ENCODE results near the gene DNMBP.

DNMBP gene

GRCh38 chr10:99915414-99915813, 94.3 kb downstream of the DNMBP start:
- Histone ChIP-seq H3K36me3 (ENCODE audit: control insufficient read depth, insufficient read depth, low read length) (peaks cover 4% of the 10 kb centered on the region), H3K27me3 (replicated peaks; ENCODE audit: control insufficient read depth, insufficient read depth, low read length) (no peaks in the 10 kb centered on the region), H3K4me3 (replicated peaks; ENCODE audit: low read depth, low read length) (no peak overlapping the region)
- DNase-seq (ENCODE audit: extremely low read depth, insufficient read length), result no peak
- no peak for TF ChIP-seq CTCF (IDR thresholded peaks at IDR 0.05; ENCODE audit: insufficient read depth, low read length, poor library complexity, severe bottlenecking)

- no peak for TF ChIP-seq CTCF (IDR thresholded peaks at IDR 0.05; ENCODE audit: insufficient read depth, low read length, poor library complexity, severe bottlenecking)
- no peak for DNase-seq (ENCODE audit: extremely low read depth, insufficient read length)
- Histone ChIP-seq H3K36me3 (ENCODE audit: control insufficient read depth, insufficient read depth, low read length) (peaks cover 1% of the 10 kb centered on the region; the same call in 1 of the 2 replicates), H3K27me3 (replicated peaks; ENCODE audit: control insufficient read depth, insufficient read depth, low read length) (no peaks in the 10 kb centered on the region), H3K4me3 (replicated peaks; ENCODE audit: low read depth, low read length) (no peak overlapping the region)
Measured at GRCh38 chr10:99914236-99914635, 95.5 kb downstream of the DNMBP start.

- TF ChIP-seq CTCF (IDR thresholded peaks at IDR 0.05; ENCODE audit: insufficient read depth, low read length, poor library complexity, severe bottlenecking), result no peak
- DNase-seq (ENCODE audit: extremely low read depth, insufficient read length), result no peak
- H3K4me3 ChIP-seq (replicated peaks; ENCODE audit: low read depth, low read length), result no peak overlapping the region
- no peaks in the 10 kb centered on the region for H3K27me3 ChIP-seq (replicated peaks; ENCODE audit: control insufficient read depth, insufficient read depth, low read length)
- H3K36me3 ChIP-seq (ENCODE audit: control insufficient read depth, insufficient read depth, low read length), result peaks cover 4% of the 10 kb centered on the region; the same call in 1 of the 2 replicates
Measured at GRCh38 chr10:99913831-99914235, 95.9 kb downstream of the DNMBP start.

DNA sequence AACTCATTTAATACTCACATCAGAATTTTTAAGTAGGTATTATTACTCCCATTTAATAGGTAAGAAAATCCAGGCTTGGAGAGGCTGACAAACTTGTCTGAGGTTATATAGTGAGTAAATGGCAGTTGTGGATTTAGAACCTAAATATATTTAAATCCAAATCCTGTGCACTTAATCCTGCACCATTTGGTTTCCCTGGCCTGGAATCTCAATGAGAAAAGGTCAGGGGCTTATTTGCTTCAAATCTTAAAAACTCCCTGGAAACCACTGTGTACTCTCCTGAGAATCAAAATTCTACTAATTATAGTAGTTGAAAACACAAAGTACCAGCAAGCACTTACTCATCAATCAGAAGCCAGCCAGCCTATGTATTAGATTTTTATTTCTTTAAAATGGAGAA, 97.7 kb downstream of the DNMBP start:
- no peak for TF ChIP-seq CTCF (IDR thresholded peaks at IDR 0.05; ENCODE audit: insufficient read depth, low read length, poor library complexity, severe bottlenecking)
- Histone ChIP-seq H3K4me3 (replicated peaks; ENCODE audit: low read depth, low read length) (no peak overlapping the region), H3K36me3 (ENCODE audit: control insufficient read depth, insufficient read depth, low read length) (peaks cover 11% of the 10 kb centered on the region), H3K27me3 (replicated peaks; ENCODE audit: control insufficient read depth, insufficient read depth, low read length) (no peaks in the 10 kb centered on the region)
- DNase-seq (ENCODE audit: extremely low read depth, insufficient read length), result no peak

GRCh38 chr10:99908512-99908911, 101.2 kb downstream of the DNMBP start:
- H3K27me3 ChIP-seq (replicated peaks; ENCODE audit: control insufficient read depth, insufficient read depth, low read length), result no peaks in the 10 kb centered on the region
- no peak overlapping the region for H3K4me3 ChIP-seq (replicated peaks; ENCODE audit: low read depth, low read length)
- DNase-seq (ENCODE audit: extremely low read depth, insufficient read length), result no peak
- no peak for TF ChIP-seq CTCF (IDR thresholded peaks at IDR 0.05; ENCODE audit: insufficient read depth, low read length, poor library complexity, severe bottlenecking)
- peaks cover 26% of the 10 kb centered on the region for H3K36me3 ChIP-seq (ENCODE audit: control insufficient read depth, insufficient read depth, low read length)

GRCh38 chr10:99906470-99906869, 103.3 kb downstream of the DNMBP start:
- H3K36me3 ChIP-seq (ENCODE audit: control insufficient read depth, insufficient read depth, low read length), result peaks cover 31% of the 10 kb centered on the region
- no peak for DNase-seq (ENCODE audit: extremely low read depth, insufficient read length)
- H3K27me3 ChIP-seq (replicated peaks; ENCODE audit: control insufficient read depth, insufficient read depth, low read length), result no peaks in the 10 kb centered on the region
- no peak overlapping the region for H3K4me3 ChIP-seq (replicated peaks; ENCODE audit: low read depth, low read length)
- TF ChIP-seq CTCF (IDR thresholded peaks at IDR 0.05; ENCODE audit: insufficient read depth, low read length, poor library complexity, severe bottlenecking), result no peak
